Measurements from ENCODE around the gene AMIGO2. TPM values are rescaled to one million over a fixed set of nuclear protein-coding genes. Genes with fewer than 3 reads are reported as not detected.
"Not testable (repeated sequence)": the region's sequence is repeated elsewhere in the genome, so short reads cannot be mapped to it uniquely, and the experiment has no call there.

AMIGO2 gene
- total RNA-seq, 1 experiment from 2014 or later = 6.5 TPM

- Mint-ChIP-seq H3K9me3 (peaks cover 13% of the 10 kb centered on the region; the same call in 1 of the 2 replicates), H3K27me3 (ENCODE audit: low read depth) (no peaks in the 10 kb centered on the region), H3K36me3 (0 out of 2 replicates have a peak, but pooled peaks cover 5% of the 10 kb centered on the region), H3K27ac (no peak overlapping the region), H3K4me3 (no peak overlapping the region), H3K4me1 (peaks cover 29% of the 10 kb centered on the region)
- ChIA-PET CTCF (no interaction called here), POLR2A (no interaction called here)
- TF ChIP-seq ATF2 (CRISPR knock-in tag; IDR thresholded peaks at IDR 0.05; ENCODE audit: borderline replicate concordance, low read depth) (no peak), MYBL2 (CRISPR knock-in tag; IDR thresholded peaks at IDR 0.05) (no peak), MXD4 (CRISPR knock-in tag; IDR thresholded peaks at IDR 0.05; ENCODE audit: borderline replicate concordance) (no peak), ARID4B (CRISPR knock-in tag; IDR thresholded peaks at IDR 0.05; ENCODE audit: borderline replicate concordance) (no peak)
- DNase-seq (ENCODE audit: low spot score) = no peak
- no peak for ATAC-seq
Measured at GRCh38 chr12:47065546-47065945, 14.2 kb downstream of the AMIGO2 start.

GRCh38 chr12:47058640-47059039 is 21.1 kb downstream of the AMIGO2 start:
- CTCF ChIA-PET = not testable (repeated sequence)

GRCh38 chr12:47056944-47057343 is 22.8 kb downstream of the AMIGO2 start:
- POLR2A ChIA-PET; H3K4me1 Mint-ChIP-seq; H3K27ac Mint-ChIP-seq; DNase-seq (ENCODE audit: low spot score); H3K4me3 Mint-ChIP-seq; ATAC-seq; CTCF ChIA-PET: not testable (repeated sequence)
- peaks cover 33% of the 10 kb centered on the region for H3K9me3 Mint-ChIP-seq
- H3K27me3 Mint-ChIP-seq (ENCODE audit: low read depth) = peaks cover 17% of the 10 kb centered on the region
- peaks cover 37% of the 10 kb centered on the region for H3K36me3 Mint-ChIP-seq

More at GRCh38 chr12:47058640-47059039, 21.1 kb downstream of the AMIGO2 start:
- Mint-ChIP-seq H3K27me3 (ENCODE audit: low read depth) (peaks cover 14% of the 10 kb centered on the region), H3K36me3 (peaks cover 28% of the 10 kb centered on the region), H3K9me3 (peaks cover 39% of the 10 kb centered on the region)
- H3K4me1 Mint-ChIP-seq; POLR2A ChIA-PET; H3K4me3 Mint-ChIP-seq; DNase-seq (ENCODE audit: low spot score); H3K27ac Mint-ChIP-seq; ATAC-seq: not testable (repeated sequence)

GRCh38 chr12:47055856-47056255 is 23.9 kb downstream of the AMIGO2 start:
- CTCF ChIA-PET, ATAC-seq: not testable (repeated sequence)

GRCh38 chr12:47054659-47055058 is 25.1 kb downstream of the AMIGO2 start:
- peaks cover 28% of the 10 kb centered on the region for H3K9me3 Mint-ChIP-seq
- DNase-seq (ENCODE audit: low spot score) (no peak), ATAC-seq (no peak)
- H3K4me3 Mint-ChIP-seq = no peak overlapping the region
- peaks cover 47% of the 10 kb centered on the region for H3K36me3 Mint-ChIP-seq
- ChIA-PET CTCF (interaction anchor here (1.4 kb wide), 1 partner anchor 17 kb away, joined by 3 read pairs; no protein-coding TSS in a partner anchor), POLR2A (no interaction called here)
- H3K4me1 Mint-ChIP-seq = no peaks in the 10 kb centered on the region
- H3K27me3 Mint-ChIP-seq (ENCODE audit: low read depth) = peaks cover 22% of the 10 kb centered on the region
- no peak overlapping the region for H3K27ac Mint-ChIP-seq
- TF ChIP-seq SMAD3 (CRISPR knock-in tag; IDR thresholded peaks at IDR 0.05; ENCODE audit: borderline replicate concordance) (no peak), TCF7 (CRISPR knock-in tag; IDR thresholded peaks at IDR 0.05; ENCODE audit: low read depth) (no peak), NFATC4 (CRISPR knock-in tag; IDR thresholded peaks at IDR 0.05) (no peak)

More at GRCh38 chr12:47055856-47056255, 23.9 kb downstream of the AMIGO2 start:
- POLR2A ChIA-PET; DNase-seq (ENCODE audit: low spot score); H3K4me3 Mint-ChIP-seq; H3K27ac Mint-ChIP-seq; H3K4me1 Mint-ChIP-seq: not testable (repeated sequence)
- peaks cover 29% of the 10 kb centered on the region for H3K9me3 Mint-ChIP-seq
- peaks cover 22% of the 10 kb centered on the region for H3K27me3 Mint-ChIP-seq (ENCODE audit: low read depth)
- H3K36me3 Mint-ChIP-seq = peaks cover 44% of the 10 kb centered on the region
